Mesothelial cell of epicardium (in vitro differentiated cells): ENCODE data around the gene AMMECR1L. TPM values are rescaled to one million over a fixed set of nuclear protein-coding genes. Genes with fewer than 3 reads are reported as not detected.

Experiments
- DNase-seq, 2 experiments: peaks; one replicate each; pipeline ENCODE4 v3.0.0; 2021; ENCODE audit warnings: low spot score in 2 of 2; ENCODE audit not compliant: unreplicated experiment in 2 of 2
- H3K27ac Mint-ChIP-seq: 2 replicates; pipeline ENCODE4 v1.8.0; 2021; ENCODE audit warnings: mixed read lengths
- H3K27me3 Mint-ChIP-seq: 2 replicates; pipeline ENCODE4 v1.8.0; 2021; ENCODE audit warnings: low read depth, mixed read lengths
- H3K36me3 Mint-ChIP-seq: 2 replicates; pipeline ENCODE4 v1.8.0; 2021; ENCODE audit warnings: mixed read lengths
- H3K4me1 Mint-ChIP-seq: 2 replicates; pipeline ENCODE4 v1.8.0; 2021; ENCODE audit warnings: mixed read lengths
- H3K4me3 Mint-ChIP-seq: 2 replicates; pipeline ENCODE4 v1.8.0; 2021; ENCODE audit warnings: mild to moderate bottlenecking, moderate library complexity, mixed read lengths
- H3K9me3 Mint-ChIP-seq: 2 replicates; pipeline ENCODE4 v1.8.0; 2021; ENCODE audit warnings: mixed read lengths
- CTCF ChIP-seq: fragments of 200-600 bp; sonication (generic); IDR thresholded peaks from one replicate; pipeline ENCODE4 v1.5.0; 2021; ENCODE audit warnings: antibody characterized with exemption; ENCODE audit not compliant: unreplicated experiment
- total RNA-seq: library from RNA; stranded (reverse); gene quantifications from 3 replicates; pipeline ENCODE4 v1.2.1, GENCODE V29; 2021

Gene AMMECR1L
- total RNA-seq, 1 donor from 2014 or later = 23.1 TPM

DNA sequence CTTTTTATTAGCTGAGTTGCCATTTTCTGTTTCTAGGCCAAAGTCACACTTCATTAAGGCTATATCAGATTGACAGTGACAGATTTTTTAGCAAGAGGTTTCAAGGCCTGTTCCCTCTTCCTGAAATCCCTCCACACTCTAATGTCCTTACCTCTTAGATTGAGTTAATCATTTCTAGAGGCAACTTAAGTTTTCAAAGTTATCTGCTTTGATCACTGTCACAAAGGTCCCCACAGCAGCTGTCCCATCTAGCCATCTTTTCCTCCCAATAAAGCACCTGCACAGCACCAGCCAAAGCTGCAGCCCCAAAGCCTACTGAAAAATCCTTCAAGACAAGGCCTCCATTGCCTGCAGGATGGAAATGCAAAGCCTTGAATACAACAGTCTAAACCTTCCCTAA, 13.4 kb downstream of the AMMECR1L start:
- Mint-ChIP-seq H3K27me3 (no peaks in the 10 kb centered on the region), H3K4me1 (no peaks in the 10 kb centered on the region), H3K9me3 (no peaks in the 10 kb centered on the region), H3K36me3 (peaks cover 32% of the 10 kb centered on the region), H3K4me3 (no peak overlapping the region), H3K27ac (no peak overlapping the region)
- DNase-seq = no peak
- no peak for TF ChIP-seq CTCF

- Mint-ChIP-seq H3K9me3 (no peaks in the 10 kb centered on the region), H3K36me3 (peaks cover 44% of the 10 kb centered on the region), H3K27me3 (no peaks in the 10 kb centered on the region), H3K27ac (no peak overlapping the region), H3K4me3 (no peak overlapping the region), H3K4me1 (no peaks in the 10 kb centered on the region)
- TF ChIP-seq CTCF = no peak
- no peak for DNase-seq
Observed at GRCh38 chr2:127865926-127866325, 19.8 kb downstream of the AMMECR1L start.

GRCh38 chr2:127864877-127865276, 20.9 kb downstream of the AMMECR1L start:
- TF ChIP-seq CTCF = no peak
- no peaks in the 10 kb centered on the region for H3K9me3 Mint-ChIP-seq
- H3K27ac Mint-ChIP-seq = no peak overlapping the region
- no peaks in the 10 kb centered on the region for H3K27me3 Mint-ChIP-seq
- H3K4me1 Mint-ChIP-seq = peaks cover 8% of the 10 kb centered on the region
- no peak for DNase-seq
- peaks cover 39% of the 10 kb centered on the region for H3K36me3 Mint-ChIP-seq
- H3K4me3 Mint-ChIP-seq = no peak overlapping the region

GRCh38 chr2:127862228-127862627, 23.5 kb downstream of the AMMECR1L start:
- DNase-seq = no peak
- TF ChIP-seq CTCF = no peak
- Mint-ChIP-seq H3K4me1 (peaks cover 20% of the 10 kb centered on the region), H3K27ac (no peak overlapping the region), H3K27me3 (no peaks in the 10 kb centered on the region), H3K36me3 (peaks cover 29% of the 10 kb centered on the region), H3K9me3 (no peaks in the 10 kb centered on the region), H3K4me3 (no peak overlapping the region)

- Mint-ChIP-seq H3K4me3 (no peak overlapping the region), H3K36me3 (peaks cover 22% of the 10 kb centered on the region), H3K27me3 (no peaks in the 10 kb centered on the region), H3K4me1 (peaks cover 30% of the 10 kb centered on the region), H3K27ac (peak overlapping the region; percentile 21), H3K9me3 (no peaks in the 10 kb centered on the region)
- no peak for DNase-seq
- TF ChIP-seq CTCF = no peak
Observed at GRCh38 chr2:127860130-127860529, 25.6 kb downstream of the AMMECR1L start.

- Mint-ChIP-seq H3K27ac (peak overlapping the region; percentile 80), H3K27me3 (no peaks in the 10 kb centered on the region), H3K9me3 (no peaks in the 10 kb centered on the region), H3K4me3 (peak overlapping the region; percentile 65), H3K4me1 (peaks cover 31% of the 10 kb centered on the region), H3K36me3 (peaks cover 18% of the 10 kb centered on the region)
- TF ChIP-seq CTCF = no peak
- DNase-seq = peak; percentile 56 to 69
Observed at GRCh38 chr2:127859712-127860085, 26.1 kb downstream of the AMMECR1L start.
